Measurements from ENCODE around the gene ZDHHC8.
"Not testable (repeated sequence)": the region's sequence is repeated elsewhere in the genome, so short reads cannot be mapped to it uniquely, and the experiment has no call there.

The ZDHHC8 gene

DNA sequence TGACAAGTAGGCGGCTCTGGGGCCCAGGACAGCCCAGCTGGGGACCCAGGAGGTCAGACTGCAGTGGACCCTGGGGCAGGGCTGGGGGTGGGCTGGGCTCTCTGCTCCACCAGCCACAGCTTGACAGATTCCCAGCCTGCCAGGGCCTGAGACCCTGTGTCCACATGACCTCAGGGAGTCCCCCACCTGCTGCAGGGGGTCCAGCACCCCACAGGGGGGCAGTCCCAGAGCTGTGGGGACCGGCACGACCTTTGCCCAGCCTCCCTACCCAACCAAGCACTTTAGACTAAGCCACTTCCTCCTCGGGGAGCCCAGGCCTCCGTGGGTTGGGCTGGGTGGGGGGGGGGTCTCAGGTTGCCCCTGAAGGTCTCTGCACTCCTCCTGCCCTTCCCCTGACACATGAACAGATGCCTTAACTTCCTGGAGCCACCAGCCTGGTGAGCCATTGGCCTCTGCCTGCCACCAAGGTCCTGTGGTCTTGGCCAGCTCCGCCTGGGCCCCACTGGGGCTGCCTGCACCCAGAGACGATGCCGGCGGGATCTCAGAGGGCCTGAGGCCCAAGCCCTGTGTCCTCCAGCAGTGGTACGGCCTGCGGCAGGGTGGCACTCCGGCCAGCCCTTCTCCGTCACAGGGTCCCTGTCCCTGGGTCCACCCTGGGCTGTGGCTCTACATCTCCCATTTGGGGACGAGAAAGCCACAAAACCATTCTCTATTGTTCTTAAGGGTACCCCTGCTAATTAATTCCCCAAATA lies 15.8 kb downstream of the ZDHHC8 start:
- no peak for DNase-seq

GRCh38 chr22:20148414-20148813 lies 16.8 kb downstream of the ZDHHC8 start:
- DNase-seq, result no peak

DNA sequence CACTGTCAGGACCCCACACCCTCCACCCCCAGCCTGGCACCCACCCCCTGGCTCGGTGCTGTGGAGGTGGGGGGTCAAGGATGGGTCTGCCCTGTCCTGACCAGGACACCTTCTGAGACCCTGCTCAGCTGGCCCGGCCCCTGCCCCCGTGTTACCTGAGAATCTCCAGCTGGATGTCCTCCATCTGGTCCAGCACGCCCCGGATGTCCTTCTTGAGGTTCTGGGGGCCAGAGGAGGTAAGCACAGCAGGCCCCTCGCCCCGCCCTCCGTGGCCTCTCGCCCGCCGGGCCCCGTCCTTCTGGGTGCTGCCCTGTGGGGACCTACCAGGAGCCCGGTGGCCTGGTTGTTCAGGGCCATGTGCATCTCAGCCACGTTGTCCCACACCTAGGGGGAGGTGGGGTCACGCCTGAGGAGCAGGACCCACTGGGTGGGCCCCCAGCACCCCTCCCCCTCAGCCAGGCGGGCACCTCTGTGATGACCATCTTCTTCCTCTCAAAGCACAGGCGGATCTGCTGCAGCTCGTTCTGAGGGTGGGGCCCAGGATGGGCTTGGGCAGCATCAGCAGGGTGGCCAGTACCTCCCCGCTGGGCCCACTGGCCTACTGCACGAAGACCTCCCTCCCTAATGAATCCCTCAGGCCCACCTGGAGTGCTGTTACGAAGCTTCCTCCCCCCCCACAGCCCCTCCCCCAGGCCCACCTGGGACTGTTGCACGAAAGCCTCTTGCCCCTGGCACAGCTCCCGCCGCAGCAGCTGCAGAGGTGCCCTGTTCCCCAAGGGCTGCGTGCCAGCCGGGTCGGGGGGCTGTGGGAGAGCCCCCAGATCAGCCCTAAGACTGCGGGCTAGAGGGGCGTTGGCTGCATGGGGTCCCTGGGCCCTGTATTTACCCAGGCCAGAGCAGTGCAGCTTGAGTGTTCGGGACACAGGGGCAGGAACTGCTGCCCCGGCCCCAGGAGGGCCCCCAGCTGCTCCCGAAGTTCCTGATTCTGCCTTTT lies 17.9 kb downstream of the ZDHHC8 start:
- DNase-seq, result no peak

GRCh38 chr22:20150381-20151275 lies 19.0 kb downstream of the ZDHHC8 start, which contains the start of gene CCDC188:
TSS of gene CCDC188 (minus strand) at chr22:20151055. CDS start at chr22:20150986, 69 bp downstream.
- no peak for DNase-seq

DNA sequence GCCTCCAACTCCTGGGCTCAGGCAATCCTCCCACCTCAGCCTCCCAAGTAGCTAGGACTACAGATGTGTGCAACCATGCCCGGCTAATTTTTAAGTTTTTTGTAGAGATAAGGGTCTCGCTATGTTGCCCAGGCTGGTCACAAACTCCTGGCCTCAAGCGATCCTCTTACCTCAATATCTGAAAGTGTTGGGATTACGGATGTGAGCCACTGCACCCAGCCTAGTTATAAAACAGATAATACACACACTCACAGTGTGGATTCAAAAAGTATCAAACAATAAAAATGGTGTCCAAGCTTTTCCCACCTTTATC lies 19.6 kb downstream of the ZDHHC8 start:
- no peak for DNase-seq

DNA sequence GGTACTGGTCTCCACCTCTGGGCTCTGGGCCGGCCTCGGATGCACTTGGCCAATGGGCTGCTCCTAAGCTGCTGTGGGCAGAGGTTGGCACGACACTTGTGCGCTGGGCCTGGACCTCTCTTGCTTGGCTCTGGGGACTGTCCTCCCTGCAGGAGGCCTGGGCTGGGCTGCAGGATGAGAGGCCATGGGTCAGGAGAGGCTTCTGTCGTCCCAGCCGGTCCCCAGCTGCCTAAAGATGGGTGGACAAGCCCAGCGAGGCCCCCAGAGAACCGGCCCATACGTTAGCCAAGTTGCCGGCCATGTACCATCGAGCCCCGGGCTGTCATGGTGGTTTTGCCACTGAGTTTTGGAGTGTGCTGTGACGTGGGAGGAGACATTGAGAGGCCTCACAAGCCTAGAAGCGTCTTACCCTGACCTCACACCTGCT lies 20.9 kb downstream of the ZDHHC8 start:
- DNase-seq, result no peak

- DNase-seq, result no peak
Observed at GRCh38 chr22:20153945-20154344, 22.3 kb downstream of the ZDHHC8 start.

DNA sequence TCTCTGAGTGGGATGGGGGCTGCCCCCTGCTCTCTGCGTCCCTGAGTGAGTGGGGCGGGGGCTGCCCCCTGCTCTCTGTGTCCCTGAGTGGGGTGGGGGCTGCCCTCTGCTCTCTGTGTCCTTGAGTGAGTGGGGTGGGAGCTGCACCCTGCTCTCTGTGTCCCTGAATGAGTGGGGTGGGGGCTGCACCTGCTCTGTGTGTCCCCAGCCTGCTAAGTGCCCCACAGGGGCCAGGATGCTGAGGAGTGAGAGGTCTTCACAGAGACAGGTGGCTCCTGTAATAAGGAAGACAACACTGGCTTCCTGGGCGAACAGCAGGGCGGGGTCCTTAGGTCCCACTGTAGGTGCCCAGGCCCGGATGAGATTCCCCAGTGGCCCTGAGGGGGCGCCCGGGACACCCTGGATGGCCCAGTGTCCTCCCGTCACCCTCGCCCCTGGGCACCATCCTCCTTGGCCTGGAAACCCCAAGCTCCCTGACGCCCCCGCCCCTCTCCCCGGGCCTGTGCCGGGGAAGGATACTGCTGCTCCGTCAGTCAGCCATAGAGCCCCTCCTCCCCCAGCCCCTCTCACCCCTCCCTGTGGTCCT lies 23.1 kb downstream of the ZDHHC8 start:
- no peak for DNase-seq

DNA sequence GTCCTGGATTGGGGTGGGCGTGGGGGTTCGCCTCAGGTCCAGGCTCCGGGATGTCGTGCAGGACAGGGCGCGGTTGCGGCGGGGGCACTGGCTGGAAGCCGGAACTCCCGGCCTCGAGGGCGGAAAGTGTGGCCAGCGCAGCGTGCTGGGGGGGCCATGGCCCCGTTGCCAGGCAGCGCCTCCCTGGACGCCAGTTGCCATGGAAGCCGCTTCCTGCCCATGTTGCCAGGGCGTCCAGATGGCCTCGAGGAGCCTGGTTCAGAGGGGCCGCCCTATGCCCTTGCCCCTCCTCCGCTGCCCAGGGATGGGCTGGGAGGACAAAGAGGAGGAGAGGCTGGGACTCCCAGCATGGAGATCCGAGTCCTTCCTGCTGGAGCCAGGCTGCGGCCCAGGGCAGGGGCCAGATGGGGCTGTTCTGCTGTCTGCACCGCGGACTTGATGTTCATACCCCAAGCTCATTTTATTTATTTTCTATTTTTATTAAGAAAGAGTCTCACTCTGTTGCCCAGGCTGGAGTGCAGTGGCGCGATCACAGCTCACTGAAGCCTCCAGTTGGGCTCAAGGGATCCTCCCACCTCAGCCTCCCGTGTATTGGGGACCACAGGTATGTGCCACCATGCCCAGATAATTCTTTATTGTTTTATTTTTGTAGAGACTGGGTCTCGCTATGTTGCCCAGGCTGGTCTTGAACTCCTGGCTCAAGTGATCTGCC lies 23.9 kb downstream of the ZDHHC8 start:
- DNase-seq, result no peak

- DNase-seq, result no peak
Observed at GRCh38 chr22:20156042-20156389, 24.4 kb downstream of the ZDHHC8 start.

- DNase-seq, result no peak
Observed at GRCh38 chr22:20156611-20157429, 25.2 kb downstream of the ZDHHC8 start.

- no peak for DNase-seq
Observed at GRCh38 chr22:20157430-20158183, 26.0 kb downstream of the ZDHHC8 start.

DNA sequence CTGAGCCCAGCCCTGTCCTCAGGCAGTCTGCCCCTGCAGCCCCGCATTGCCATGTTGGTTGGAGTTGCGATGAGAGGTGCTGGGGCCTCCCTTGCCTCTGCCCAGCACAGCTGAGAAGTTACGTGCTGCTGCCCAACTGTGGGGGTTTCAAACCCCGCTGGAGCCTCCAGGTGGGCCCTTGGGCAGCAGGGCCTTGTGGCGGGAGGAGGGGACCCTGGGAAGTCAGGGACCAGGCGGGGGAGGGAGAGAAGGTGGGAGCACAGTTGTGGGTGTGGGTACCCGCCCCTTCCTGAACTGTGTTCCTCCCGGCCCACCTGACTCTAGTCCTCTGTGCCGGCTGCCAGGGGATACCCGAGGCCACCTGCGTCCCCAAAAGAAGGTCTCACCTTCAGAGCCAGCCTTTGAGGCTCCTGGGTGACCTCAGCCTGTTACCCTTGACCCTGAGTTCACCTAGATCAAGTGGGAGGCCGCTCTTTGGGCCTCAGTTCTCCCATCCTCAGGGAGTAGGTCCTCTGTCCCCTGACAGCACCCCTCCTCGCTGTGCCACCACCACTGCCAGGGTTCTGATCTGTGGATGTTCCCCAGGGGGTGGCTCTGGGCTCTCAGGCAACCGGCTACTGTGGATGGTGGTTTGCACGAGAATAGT lies 26.9 kb downstream of the ZDHHC8 start:
- no peak for DNase-seq

DNA sequence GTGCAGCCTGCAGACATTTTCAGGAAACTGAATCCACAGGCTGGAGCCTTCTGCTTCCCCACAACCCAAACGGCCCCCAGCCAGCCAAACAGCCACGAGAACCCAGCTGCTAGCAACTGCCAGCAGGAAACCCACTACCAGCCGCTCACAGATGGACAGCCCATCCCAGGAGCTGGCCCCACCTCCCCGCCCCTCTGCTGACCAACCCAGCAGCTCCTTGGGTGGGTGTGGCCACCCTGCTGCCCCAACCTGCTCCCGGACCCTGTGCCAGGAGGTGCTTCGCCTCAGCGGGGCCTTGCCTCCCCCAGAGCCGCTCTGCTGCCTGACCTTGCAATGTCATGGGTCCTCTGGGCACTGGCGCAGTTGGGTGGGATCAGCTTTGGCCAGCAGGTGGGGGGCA lies 27.5 kb downstream of the ZDHHC8 start:
- DNase-seq, result no peak

DNA sequence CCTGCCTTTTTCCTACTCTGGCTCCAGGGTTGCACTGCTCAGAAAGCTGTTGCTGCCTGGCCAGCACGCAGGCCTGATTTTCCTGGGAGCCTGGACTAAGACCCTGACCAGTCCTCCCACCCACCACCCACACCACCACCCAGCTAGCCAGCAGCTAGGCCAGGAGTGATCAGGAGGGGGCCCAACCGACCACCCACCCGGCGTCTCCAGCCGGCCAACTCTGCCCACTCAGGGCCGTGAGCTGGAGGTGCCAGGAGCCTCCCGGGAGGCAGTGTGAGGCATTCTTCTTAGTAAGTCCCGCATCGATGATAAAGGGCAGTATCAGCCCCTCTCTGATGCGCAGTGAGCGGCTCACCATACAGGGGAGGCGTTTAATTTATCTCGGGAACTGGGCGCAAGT lies 27.9 kb downstream of the ZDHHC8 start:
- DNase-seq, result not testable (repeated sequence)

DNA sequence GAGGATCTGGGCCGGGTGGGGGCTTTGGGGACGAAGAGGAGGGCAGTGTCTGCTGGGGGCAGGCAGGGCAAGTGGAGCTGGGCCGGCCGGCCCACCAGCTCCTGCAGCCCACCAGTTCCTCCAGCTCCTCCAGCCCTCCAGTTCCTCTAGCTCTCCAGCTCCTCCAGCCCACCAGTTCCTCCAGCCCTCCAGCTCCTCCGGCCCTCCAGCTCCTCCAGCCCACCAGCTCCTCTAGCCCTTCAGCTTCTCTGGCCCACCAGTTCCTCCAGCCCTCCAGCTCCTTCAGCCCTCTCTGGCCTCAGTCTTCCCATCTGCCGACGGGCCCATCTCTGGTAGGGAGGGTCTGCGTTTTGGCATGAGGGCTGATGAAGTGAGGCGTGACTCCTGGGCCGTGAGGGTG lies 28.4 kb downstream of the ZDHHC8 start:
- DNase-seq, result no peak

- no peak for DNase-seq
Observed at GRCh38 chr22:20164863-20165262, 33.3 kb downstream of the ZDHHC8 start.

DNA sequence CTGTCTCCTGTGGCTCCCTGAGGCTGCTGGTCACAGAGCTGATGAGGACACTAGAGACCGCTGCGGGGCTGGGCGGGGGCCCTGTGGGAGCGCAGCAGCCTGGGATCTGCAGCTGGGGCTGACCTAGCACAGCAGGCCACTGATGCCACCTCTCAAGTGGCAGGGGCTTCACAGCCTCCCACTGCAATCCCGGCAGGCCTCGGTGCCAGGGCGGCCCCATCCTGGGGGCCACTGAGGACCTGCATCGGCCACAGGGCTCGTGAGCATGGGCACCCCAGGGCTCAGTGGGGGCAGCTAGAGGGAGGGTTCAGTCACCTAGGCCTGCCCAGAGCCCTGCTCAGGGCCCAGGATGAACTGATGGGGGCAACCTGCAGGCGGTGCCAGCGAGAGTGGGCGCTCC lies 33.8 kb downstream of the ZDHHC8 start:
- DNase-seq, result no peak

GRCh38 chr22:20165913-20166312 lies 34.3 kb downstream of the ZDHHC8 start:
- no peak for DNase-seq

GRCh38 chr22:20166703-20167102 lies 35.1 kb downstream of the ZDHHC8 start:
- no peak for DNase-seq

All from NCI-H187 treated with DMSO at 0.1 percent for 48 hours (cell line).